CD14-positive monocyte (primary cell): ENCODE results near the gene HTR3C. TPM values are rescaled to one million over a fixed set of nuclear protein-coding genes. Genes with fewer than 3 reads are reported as not detected.

ENCODE experiments used
- DNase-seq, 3 donors: peaks; one replicate each; pipeline ENCODE4 v3.0.0-alpha.2; 2011 to 2022
- H2AFZ ChIP-seq: 2 replicates; pipeline ENCODE4 v1.6.0; 2012; ENCODE audit warnings: mild to moderate bottlenecking, low read depth, low read length, inconsistent platforms; ENCODE audit not compliant: insufficient read depth, poor library complexity, severe bottlenecking
- H3K27ac ChIP-seq, 2 donors: 1 replicate in 1 of 2; 2 replicates in 1 of 2; pipeline ENCODE4 v1.5.1; 2012 to 2013; ENCODE audit warnings: low read length in 2 of 2, control low read depth in 1 of 2, inconsistent platforms in 1 of 2, low read depth in 1 of 2, mild to moderate bottlenecking in 1 of 2
- H3K27me3 ChIP-seq, 2 donors: one replicate each; pipeline versions ENCODE4 v1.6.0 to v1.6.1; 2011 to 2013; ENCODE audit warnings: low read length in 2 of 2; ENCODE audit not compliant: control insufficient read depth in 2 of 2, insufficient read depth in 2 of 2
- H3K36me3 ChIP-seq, 2 donors: replicated peaks in 1 of 2; 1 replicate in 1 of 2; 2 replicates in 1 of 2; pipeline versions ENCODE4 v1.5.1 to v1.6.1; 2012 to 2013; ENCODE audit warnings: low read length in 2 of 2, control low read depth in 1 of 2, inconsistent platforms in 1 of 2, mild to moderate bottlenecking in 1 of 2; ENCODE audit not compliant: insufficient read depth in 2 of 2, control insufficient read depth in 1 of 2
- H3K4me1 ChIP-seq, 2 donors: 1 replicate in 1 of 2; 2 replicates in 1 of 2; pipeline versions ENCODE4 v1.5.1 to v1.6.1; 2012 to 2013; ENCODE audit warnings: low read length in 2 of 2, control low read depth in 1 of 2, inconsistent platforms in 1 of 2, mild to moderate bottlenecking in 1 of 2, moderate library complexity in 1 of 2; ENCODE audit not compliant: insufficient read depth in 2 of 2, control insufficient read depth in 1 of 2
- H3K4me2 ChIP-seq: replicated peaks from 2 replicates; pipeline ENCODE3; 2012; ENCODE audit warnings: low read length, moderate library complexity, mild to moderate bottlenecking; ENCODE audit not compliant: poor library complexity, severe bottlenecking; ENCODE audit errors: extremely low read depth
- H3K4me3 ChIP-seq, 3 experiments: fragments of 200-600 bp in 1 of 3; sonication (generic) in 1 of 3; replicated peaks in 1 of 3; 1 replicate in 2 of 3; 2 replicates in 1 of 3; pipeline ENCODE4 v1.5.1; 2011 to 2013; ENCODE audit warnings: low read length in 3 of 3, mild to moderate bottlenecking in 3 of 3, control low read depth in 2 of 3, low read depth in 2 of 3, inconsistent platforms in 1 of 3, moderate library complexity in 1 of 3
- H3K79me2 ChIP-seq: 2 replicates; pipeline ENCODE4 v1.6.0; 2012; ENCODE audit warnings: mild to moderate bottlenecking, control low read depth, inconsistent platforms, low read length, moderate library complexity; ENCODE audit not compliant: insufficient read depth
- H3K9ac ChIP-seq: 2 replicates; pipeline ENCODE4 v1.6.0; 2017; ENCODE audit warnings: low read length, mild to moderate bottlenecking; ENCODE audit not compliant: insufficient read depth, poor library complexity, severe bottlenecking
- H3K9me3 ChIP-seq, 2 donors: replicated peaks in 1 of 2; 1 replicate in 1 of 2; 2 replicates in 1 of 2; pipeline versions ENCODE4 v1.5.1 to v1.6.1; 2012 to 2013; ENCODE audit warnings: low read length in 2 of 2, control low read depth in 1 of 2; ENCODE audit not compliant: control insufficient read depth in 1 of 2, insufficient read depth in 1 of 2
- H4K20me1 ChIP-seq: 2 replicates; pipeline ENCODE4 v1.6.0; 2012; ENCODE audit warnings: mild to moderate bottlenecking, low read length, control low read depth, moderate library complexity; ENCODE audit not compliant: insufficient read depth
- H3K27ac Mint-ChIP-seq, 7 donors: one replicate each; pipeline ENCODE4 v1.8.0; 2020; ENCODE audit warnings: mild to moderate bottlenecking in 7 of 7, mixed read lengths in 7 of 7, moderate library complexity in 6 of 7, inconsistent platforms in 2 of 7
- H3K27me3 Mint-ChIP-seq, 3 donors: one replicate each; pipeline ENCODE4 v1.8.0; 2021 to 2022; ENCODE audit warnings: low read depth in 3 of 3, mild to moderate bottlenecking in 3 of 3, mixed read lengths in 3 of 3, moderate library complexity in 3 of 3, inconsistent platforms in 1 of 3
- H3K36me3 Mint-ChIP-seq, 2 donors: one replicate each; pipeline ENCODE4 v1.8.0; 2020; ENCODE audit warnings: mixed read lengths in 2 of 2, inconsistent platforms in 1 of 2, mild to moderate bottlenecking in 1 of 2
- H3K4me1 Mint-ChIP-seq: one replicate; pipeline ENCODE4 v1.8.0; 2020; ENCODE audit warnings: mild to moderate bottlenecking, mixed read lengths
- H3K4me3 Mint-ChIP-seq, 2 donors: one replicate each; pipeline ENCODE4 v1.8.0; 2020; ENCODE audit warnings: mild to moderate bottlenecking in 2 of 2, mixed read lengths in 2 of 2, moderate library complexity in 1 of 2
- H3K9me3 Mint-ChIP-seq, 7 donors: one replicate each; pipeline ENCODE4 v1.8.0; 2020 to 2022; ENCODE audit warnings: mixed read lengths in 7 of 7, mild to moderate bottlenecking in 6 of 7, moderate library complexity in 6 of 7, inconsistent platforms in 2 of 7
- CTCF ChIP-seq: fragments of 200-600 bp; IDR thresholded peaks from one replicate; pipeline ENCODE4 v1.8.0; 2022; ENCODE audit warnings: antibody characterized with exemption, mild to moderate bottlenecking
- WGBS: methylation state at CpG from one replicate; pipeline ENCODE4 v1.1.5; 2013; ENCODE audit warnings: missing lambda C conversion rate; ENCODE audit not compliant: insufficient coverage; 5-methylcytosine and 5-hydroxymethylcytosine counted together
- intact Hi-C, 2 donors: fragments of 100-400 bp; cut with micrococcal nuclease; formaldehyde crosslinking; loops; one replicate each; pipeline versions ENCODE4 v1.15.0 to v1.15.1; 2023
- polyA plus RNA-seq, 3 donors: library from polyadenylated mRNA; depleted of rRNA in 1 of 3; unstranded in 2 of 3; stranded (reverse) in 1 of 3; fragments of 300-500 nt in 2 of 3; fragments of >200 nt in 1 of 3; fragmentation: Illumina TruSeq in 2 of 3; gene quantifications; 1 replicate in 2 of 3; 2 replicates in 1 of 3; pipeline ENCODE4 v1.2.3, GENCODE V29; 2012 to 2021

Gene HTR3C
- polyA plus RNA-seq, 3 donors: not detected

DNA sequence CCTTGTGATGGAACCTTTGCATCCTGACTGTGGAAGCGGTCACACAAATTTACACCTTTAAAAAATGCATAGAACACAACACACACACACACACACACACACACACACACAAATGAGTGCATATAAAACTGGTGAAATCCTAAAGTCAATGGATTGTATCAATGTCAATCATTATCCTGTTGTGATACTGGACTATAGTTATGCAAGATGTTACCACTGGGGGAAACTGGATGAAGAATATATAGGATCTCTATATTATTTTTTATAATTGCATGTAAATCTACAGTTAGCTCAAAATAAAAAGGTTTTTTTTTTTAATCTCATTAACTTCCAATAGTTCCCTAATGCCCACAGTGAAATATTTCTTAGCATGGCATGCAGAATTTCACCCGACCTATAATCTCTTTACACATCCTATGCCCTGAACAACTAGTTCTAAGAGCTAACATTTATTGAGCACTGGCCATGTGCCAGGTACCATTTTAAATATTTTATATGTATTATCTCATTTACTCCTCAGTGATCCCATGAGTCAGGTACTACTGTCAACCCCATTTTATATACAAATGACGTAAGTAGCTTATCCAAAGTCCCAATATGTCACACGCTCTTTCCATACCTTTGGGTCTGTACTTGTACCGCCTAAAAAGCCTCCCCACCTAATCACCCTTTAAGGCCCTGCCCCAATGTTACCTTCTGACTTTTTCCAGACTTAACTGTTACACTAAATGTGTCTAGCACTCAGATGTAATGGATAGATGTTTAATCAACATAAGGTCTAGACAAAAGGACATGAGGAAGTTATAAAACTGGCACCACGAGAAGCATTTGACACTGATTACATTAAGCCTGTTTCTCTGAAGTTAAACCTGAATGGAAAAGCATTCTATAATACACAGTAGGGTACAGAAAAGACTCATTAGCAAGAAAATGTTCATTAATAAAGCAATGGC, 40.6 kb upstream of the HTR3C start:
- Histone ChIP-seq H3K27ac (no peak overlapping the region), H2AFZ (no peak overlapping the region), H4K20me1 (no peaks in the 10 kb centered on the region), H3K9me3 (no peaks in the 10 kb centered on the region), H3K4me1 (peaks cover 17 to 18% of the 10 kb centered on the region in 2 donors), H3K4me3 (no peak overlapping the region), H3K9ac (no peak overlapping the region), H3K36me3 (peaks cover 15 to 46% of the 10 kb centered on the region in 2 donors), H3K4me2 (no peak overlapping the region), H3K79me2 (no peaks in the 10 kb centered on the region), H3K27me3 (no peaks in the 10 kb centered on the region)
- Mint-ChIP-seq H3K27me3 (peaks cover 0 to 2% (median 2%) of the 10 kb centered on the region in 3 donors), H3K9me3 (no peaks in the 10 kb centered on the region), H3K4me3 (no peak overlapping the region), H3K4me1 (peaks cover 24% of the 10 kb centered on the region), H3K36me3 (peaks cover 40 to 47% of the 10 kb centered on the region in 2 donors), H3K27ac (no peak overlapping the region)
- intact Hi-C loops: loop anchor here in 1 of 2 donors (10.0 kb wide), 2 partner anchors 117 to 123 kb away; partner anchors contain the start of gene EIF2B5
- DNase-seq: no peak
- WGBS: no CpG with 5 or more reads among the region's 6 CpGs
- TF ChIP-seq CTCF: no peak

DNA sequence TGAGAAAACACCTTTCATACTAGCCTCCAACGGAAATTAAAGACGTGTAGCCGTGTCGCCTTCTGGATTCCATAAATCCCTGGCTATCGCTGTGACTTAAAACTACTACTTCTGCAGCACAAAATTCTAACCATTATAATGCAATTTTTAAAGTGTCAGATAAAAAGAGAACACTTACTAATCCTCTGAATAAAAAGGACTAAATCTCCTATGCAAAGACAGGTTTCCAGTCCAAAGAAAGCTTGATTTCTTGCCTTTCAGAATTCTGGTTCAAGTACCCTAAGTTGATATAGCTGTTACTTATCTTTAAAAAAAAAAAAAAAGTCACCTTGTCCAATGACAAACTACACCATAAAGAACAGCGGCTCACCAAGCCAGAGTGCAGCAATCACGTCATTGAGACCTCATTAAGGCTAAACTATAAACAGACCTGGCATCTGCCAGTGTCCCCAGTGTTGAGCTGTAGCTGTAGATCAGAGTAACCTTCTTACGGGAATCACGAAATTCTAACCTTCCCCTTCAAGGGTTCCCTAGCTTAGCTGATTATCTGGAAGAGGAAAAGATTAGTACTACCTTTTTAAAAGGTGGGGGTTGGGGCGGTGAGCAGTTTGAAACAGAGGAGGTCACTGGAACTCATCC, 37.3 kb upstream of the HTR3C start:
- Histone ChIP-seq H3K36me3 (peaks cover 15 to 34% of the 10 kb centered on the region in 2 donors), H3K4me1 (peaks cover 19 to 22% of the 10 kb centered on the region in 2 donors), H3K4me2 (no peak overlapping the region), H3K27me3 (no peaks in the 10 kb centered on the region), H2AFZ (no peak overlapping the region), H3K27ac (no peak overlapping the region), H3K9ac (no peak overlapping the region), H3K79me2 (no peaks in the 10 kb centered on the region), H4K20me1 (no peaks in the 10 kb centered on the region), H3K4me3 (no peak overlapping the region), H3K9me3 (no peaks in the 10 kb centered on the region)
- Mint-ChIP-seq H3K27me3 (peaks cover 0 to 7% (median 2%) of the 10 kb centered on the region in 3 donors), H3K9me3 (no peaks in the 10 kb centered on the region), H3K27ac (no peak overlapping the region), H3K4me1 (peaks cover 22% of the 10 kb centered on the region), H3K36me3 (peaks cover 29 to 34% of the 10 kb centered on the region in 2 donors), H3K4me3 (no peak overlapping the region)
- DNase-seq: no peak
- TF ChIP-seq CTCF: no peak
- WGBS: 93% methylated on average over 4 of the region's 10 CpGs
- intact Hi-C loops: loop anchor here (5.0 to 10.0 kb wide), 3 partner anchors 119 to 123 kb away; partner anchors contain the start of gene EIF2B5 (in 1 of the 2)
